GM12892 (cell line): ENCODE results near the gene CTNND2.

Experiments used
- POLR2A ChIP-seq: IDR thresholded peaks from 2 replicates; pipeline ENCODE4 v1.6.1; 2011; ENCODE audit warnings: low read depth, low read length, control low read depth
- TAF1 ChIP-seq: IDR thresholded peaks from 2 replicates; pipeline ENCODE4 v1.6.1; 2011; ENCODE audit warnings: low read depth, mild to moderate bottlenecking, control low read depth, low read length, borderline replicate concordance

DNA sequence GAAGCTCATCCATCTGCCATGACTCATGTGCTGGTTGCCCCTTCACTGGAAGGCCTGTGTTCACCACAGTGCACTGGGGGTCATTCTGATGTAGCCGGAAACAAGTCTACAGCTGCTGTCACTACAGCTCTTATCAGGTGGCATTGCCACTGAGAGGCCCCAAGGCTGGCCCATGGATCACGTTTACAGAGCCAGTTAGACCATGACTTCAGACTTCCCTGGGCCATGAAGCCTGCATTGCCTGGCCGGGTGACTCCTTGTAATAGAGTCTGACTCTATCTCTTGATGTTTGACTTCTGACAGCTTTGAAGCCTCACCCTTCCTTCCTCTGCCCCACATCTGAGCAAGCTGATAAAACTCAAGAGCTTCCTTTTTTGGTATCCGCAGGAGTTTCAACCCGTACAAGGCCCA lies 669.7 kb downstream of the CTNND2 start:
- no peak for TF ChIP-seq POLR2A
- TF ChIP-seq TAF1: no peak
